ENCODE data around the gene MICAL2. TPM values are rescaled to one million over a fixed set of nuclear protein-coding genes. Genes with fewer than 3 reads are reported as not detected.

MICAL2 gene
- polyA plus RNA-seq, 1 donor, result 18.7 TPM

Other genes with a start within 250 kb of the MICAL2 start
- 57.3 TPM for gene DKK3, start 102.0 kb upstream of the MICAL2 start, polyA plus RNA-seq (ENCODE audit: insufficient read length)